Measurements from ENCODE around the gene FOXP1. TPM values are rescaled to one million over a fixed set of nuclear protein-coding genes. Genes with fewer than 3 reads are reported as not detected.

Gene FOXP1
- total RNA-seq, 2 experiments from 2014 or later, result 493 to 508 TPM

- no peaks in the 10 kb centered on the region for H3K4me1 ChIP-seq (ENCODE audit: insufficient read depth, low read length)
- TF ChIP-seq CTCF (IDR thresholded peaks at IDR 0.05), result no peak
- H3K4me3 ChIP-seq (ENCODE audit: low read length), result no peak overlapping the region
- H3K36me3 ChIP-seq (ENCODE audit: insufficient read depth, low read length), result no peaks in the 10 kb centered on the region
- CTCF ChIA-PET, result no interaction called here
- Mint-ChIP-seq H3K4me3 (no peak overlapping the region), H3K9me3 (peaks cover 9% of the 10 kb centered on the region), H3K36me3 (ENCODE audit: low read depth) (peaks cover 13% of the 10 kb centered on the region), H3K4me1 (ENCODE audit: low read depth) (peaks cover 9% of the 10 kb centered on the region), H3K27me3 (no peaks in the 10 kb centered on the region), H3K27ac (no peak overlapping the region)
- H3K27ac ChIP-seq (ENCODE audit: low read depth in 1 of 2, low read length in 2 of 2), result no peak overlapping the region
- DNase-seq (no peak), ATAC-seq (ENCODE audit: poor library complexity) (no peak)
- POLR2A ChIA-PET, result no interaction called here
- peaks cover 0 to 3% of the 10 kb centered on the region in 2 experiments for H3K9me3 ChIP-seq (ENCODE audit: control insufficient read depth in 1 of 2, insufficient read depth in 1 of 2, low read length in 2 of 2)
- intact Hi-C loops (cut with DNase I, micrococcal nuclease), result no loop called here
- no peaks in the 10 kb centered on the region for H3K27me3 ChIP-seq (ENCODE audit: control insufficient read depth in 1 of 2, insufficient read depth in 2 of 2, low read length in 2 of 2)
Observed at GRCh38 chr3:71614426-71614825, 30.9 kb upstream of the FOXP1 start.

DNA sequence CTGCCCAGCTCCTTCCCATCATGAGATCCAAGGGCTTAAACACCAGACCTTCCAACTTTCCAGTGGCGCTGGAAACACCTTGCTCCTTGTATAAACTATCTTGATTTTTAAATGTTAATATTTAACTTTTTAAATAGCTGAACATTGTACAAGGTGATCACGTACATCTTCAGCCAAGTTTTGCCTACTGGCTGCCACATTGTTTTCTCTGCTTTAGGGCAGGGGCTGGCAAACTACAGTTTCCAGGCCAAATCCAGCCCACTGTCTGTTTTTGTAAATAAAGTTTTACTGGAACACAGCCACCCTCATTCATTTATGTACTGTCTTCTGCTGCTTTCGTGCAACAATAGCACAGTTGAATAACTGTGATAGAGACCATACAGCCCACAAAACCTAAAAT is 27.6 kb upstream of the FOXP1 start:
- Mint-ChIP-seq H3K27me3 (no peaks in the 10 kb centered on the region), H3K27ac (no peak overlapping the region), H3K36me3 (ENCODE audit: low read depth) (peaks cover 13% of the 10 kb centered on the region), H3K4me1 (ENCODE audit: low read depth) (no peaks in the 10 kb centered on the region), H3K9me3 (peaks cover 18% of the 10 kb centered on the region), H3K4me3 (no peak overlapping the region)
- intact Hi-C loops (cut with DNase I, micrococcal nuclease), result no loop called here
- CTCF ChIA-PET, result no interaction called here
- Histone ChIP-seq H3K9me3 (ENCODE audit: control insufficient read depth in 1 of 2, insufficient read depth in 1 of 2, low read length in 2 of 2) (peaks cover 7 to 11% of the 10 kb centered on the region in 2 experiments), H3K27me3 (ENCODE audit: control insufficient read depth in 1 of 2, insufficient read depth in 2 of 2, low read length in 2 of 2) (no peaks in the 10 kb centered on the region), H3K36me3 (ENCODE audit: insufficient read depth, low read length) (no peaks in the 10 kb centered on the region), H3K27ac (ENCODE audit: low read depth in 1 of 2, low read length in 2 of 2) (no peak overlapping the region), H3K4me3 (ENCODE audit: low read length) (no peak overlapping the region), H3K4me1 (ENCODE audit: insufficient read depth, low read length) (no peaks in the 10 kb centered on the region)
- ATAC-seq (ENCODE audit: poor library complexity) (no peak), DNase-seq (no peak)
- POLR2A ChIA-PET, result no interaction called here
- no peak for TF ChIP-seq CTCF (IDR thresholded peaks at IDR 0.05)

- Mint-ChIP-seq H3K4me3 (no peak overlapping the region), H3K27me3 (no peaks in the 10 kb centered on the region)
- CTCF ChIA-PET, result interaction anchor here (1.4 kb wide), 1 partner anchor 10 kb away, joined by 4 read pairs; no protein-coding TSS in a partner anchor
Observed at GRCh38 chr3:71607364-71607763, 23.8 kb upstream of the FOXP1 start.

More at GRCh38 chr3:71607364-71607763, 23.8 kb upstream of the FOXP1 start:
- Histone ChIP-seq H3K27ac (ENCODE audit: low read depth in 1 of 2, low read length in 2 of 2) (no peak overlapping the region), H3K9me3 (ENCODE audit: control insufficient read depth in 1 of 2, insufficient read depth in 1 of 2, low read length in 2 of 2) (peaks cover 3 to 11% of the 10 kb centered on the region in 2 experiments), H3K4me1 (ENCODE audit: insufficient read depth, low read length) (no peaks in the 10 kb centered on the region), H3K27me3 (ENCODE audit: control insufficient read depth in 1 of 2, insufficient read depth in 2 of 2, low read length in 2 of 2) (no peaks in the 10 kb centered on the region), H3K36me3 (ENCODE audit: insufficient read depth, low read length) (no peaks in the 10 kb centered on the region), H3K4me3 (ENCODE audit: low read length) (no peak overlapping the region)
- no peak for DNase-seq
- Mint-ChIP-seq H3K4me1 (ENCODE audit: low read depth) (no peaks in the 10 kb centered on the region), H3K36me3 (ENCODE audit: low read depth) (peaks cover 16% of the 10 kb centered on the region), H3K9me3 (peaks cover 17% of the 10 kb centered on the region), H3K27ac (no peak overlapping the region)
- intact Hi-C loops (cut with DNase I, micrococcal nuclease), result no loop called here
- POLR2A ChIA-PET, result no interaction called here
- no peak for ATAC-seq (ENCODE audit: poor library complexity)
- no peak for TF ChIP-seq CTCF (IDR thresholded peaks at IDR 0.05)
